Left lung (tissue), 10 donors: ENCODE measurements around the gene DDX52. TPM values are rescaled to one million over a fixed set of nuclear protein-coding genes. Genes with fewer than 3 reads are reported as not detected.
"Not testable (repeated sequence)": the region's sequence is repeated elsewhere in the genome, so short reads cannot be mapped to it uniquely, and the experiment has no call there.

Experiments used
- ATAC-seq: fragments of 200-7000 bp; cut with Tn5 transposase; one replicate; pipeline ENCODE4 v1.9.1; 2020; ENCODE audit warnings: moderate library complexity
- DNase-seq, 4 donors: peaks; one replicate each; pipeline ENCODE4 v3.0.0-alpha.2; 2013 to 2020
- H3K27ac ChIP-seq, 2 donors: fragments of 200-600 bp; sonication (generic) in 1 of 2; one replicate each; pipeline versions ENCODE4 v1.5.0 to v1.8.0; 2020 to 2021
- H3K27me3 ChIP-seq, 2 donors: fragments of 200-600 bp; sonication (generic) in 1 of 2; one replicate each; pipeline versions ENCODE4 v1.5.0 to v1.8.0; 2020 to 2021
- H3K36me3 ChIP-seq, 2 donors: fragments of 200-600 bp; sonication (generic) in 1 of 2; one replicate each; pipeline versions ENCODE4 v1.5.0 to v1.8.0; 2020 to 2021
- H3K4me1 ChIP-seq, 2 donors: fragments of 200-600 bp; one replicate each; pipeline ENCODE4 v1.8.0; 2021
- H3K4me3 ChIP-seq, 2 donors: fragments of 200-600 bp; sonication (generic) in 1 of 2; one replicate each; pipeline versions ENCODE4 v1.5.0 to v1.8.0; 2020 to 2021; ENCODE audit warnings: mild to moderate bottlenecking in 1 of 2
- H3K9me3 ChIP-seq, 2 donors: fragments of 200-600 bp; sonication (generic) in 1 of 2; one replicate each; pipeline versions ENCODE4 v1.5.0 to v1.8.0; 2020 to 2021
- CTCF ChIP-seq, 2 donors: fragments of 200-600 bp; sonication (generic) in 1 of 2; IDR thresholded peaks; one replicate each; pipeline versions ENCODE4 v1.5.0 to v1.8.0; 2021; ENCODE audit warnings: antibody characterized with exemption in 2 of 2
- intact Hi-C, 2 donors: fragments of 100-400 bp; cut with DNase I; formaldehyde crosslinking; loops; one replicate each; pipeline versions ENCODE4 v1.11.2 to v1.14.2; 2022
- polyA plus RNA-seq, 6 donors: library from polyadenylated mRNA; unstranded; fragments of 120-200 nt; gene quantifications; one replicate each; pipeline ENCODE4 v1.2.1, GENCODE V29; 2013; ENCODE audit not compliant: insufficient read length in 6 of 6
- total RNA-seq, 2 donors: library from RNA; stranded (reverse); fragmentation: NEBNext Ultra II Directional; extraction: Animal tissue kit (Norgen Biotek cat#: 25700); gene quantifications; one replicate each; pipeline ENCODE4 v1.2.1, GENCODE V29; 2021
- donor health status: DM: no; HTN: yes; CAD: no.
- donor health status: DM: no; HTN: no; CAD: no.

Gene DDX52
- total and polyA plus RNA-seq, 8 donors, result 23.7 to 41.6 (median 36.6) TPM

DNA sequence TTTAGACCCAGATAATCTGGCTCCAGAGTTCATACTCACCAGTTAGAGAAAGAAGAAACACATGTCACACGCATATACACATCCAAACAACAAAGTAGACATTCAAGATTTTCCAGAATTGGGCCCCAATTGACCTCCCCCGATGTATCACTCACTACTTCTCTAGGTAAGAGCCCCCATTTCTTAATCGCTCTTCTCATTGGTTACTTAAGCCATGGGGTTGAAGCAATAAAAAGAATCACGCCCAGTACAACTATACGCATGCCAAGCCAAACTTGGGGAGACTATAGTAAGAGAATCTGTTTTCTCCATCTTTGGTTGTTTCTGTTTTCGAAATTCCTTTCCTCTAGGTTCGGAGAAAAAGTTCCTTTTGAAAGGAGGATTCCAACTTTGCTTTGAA, 565 bp downstream of the DDX52 start:
- TF ChIP-seq CTCF (IDR thresholded peaks at IDR 0.05), result no peak
- no peaks in the 10 kb centered on the region for H3K9me3 ChIP-seq
- peaks cover 10 to 43% of the 10 kb centered on the region in 2 donors for H3K4me1 ChIP-seq
- DNase-seq (peak in 1 of 4 donors; percentile 22), ATAC-seq (peak; percentile 47)
- intact Hi-C loops, result no loop called here
- peak overlapping the region; percentile 78 to 86 for H3K27ac ChIP-seq
- peaks cover 0 to 29% of the 10 kb centered on the region in 2 donors for H3K27me3 ChIP-seq
- H3K36me3 ChIP-seq, result peaks cover 0 to 35% of the 10 kb centered on the region in 2 donors
- peak overlapping the region; percentile 61 to 89 for H3K4me3 ChIP-seq

DNA sequence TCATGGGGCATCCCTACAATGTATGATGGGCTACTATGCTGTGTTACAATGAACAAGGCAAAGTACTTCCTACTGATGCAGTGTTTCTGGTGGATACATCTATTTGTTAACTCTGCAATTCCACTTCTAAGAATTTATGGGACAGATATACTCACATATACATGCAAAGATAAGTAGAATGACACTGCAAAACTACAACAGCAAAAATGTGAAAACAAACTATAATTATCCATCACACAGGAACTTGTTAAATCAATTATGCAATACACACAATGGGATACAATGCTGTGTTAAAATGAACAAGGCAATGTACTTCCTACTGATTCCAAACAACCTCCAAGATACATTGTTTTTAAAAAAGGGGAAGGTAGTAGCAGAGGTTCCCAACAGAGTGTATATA, 3.2 kb downstream of the DDX52 start:
- TF ChIP-seq CTCF (IDR thresholded peaks at IDR 0.05), result no peak
- no peak for DNase-seq
- Histone ChIP-seq H3K36me3 (peaks cover 0 to 59% of the 10 kb centered on the region in 2 donors), H3K27me3 (peaks cover 0 to 9% of the 10 kb centered on the region in 2 donors), H3K4me3 (no peak overlapping the region), H3K9me3 (no peaks in the 10 kb centered on the region), H3K4me1 (peaks cover 10 to 43% of the 10 kb centered on the region in 2 donors), H3K27ac (no peak overlapping the region)
- no peak for ATAC-seq
- intact Hi-C loops, result no loop called here

GRCh38 chr17:37637956-37638355, 5.3 kb downstream of the DDX52 start:
- DNase-seq, result no peak
- peaks cover 10 to 38% of the 10 kb centered on the region in 2 donors for H3K4me1 ChIP-seq
- H3K4me3 ChIP-seq, result no peak overlapping the region
- no peak for ATAC-seq
- H3K27me3 ChIP-seq, result no peaks in the 10 kb centered on the region
- intact Hi-C loops, result no loop called here
- TF ChIP-seq CTCF (IDR thresholded peaks at IDR 0.05), result no peak
- no peaks in the 10 kb centered on the region for H3K9me3 ChIP-seq
- H3K27ac ChIP-seq, result no peak overlapping the region
- peaks cover 0 to 67% of the 10 kb centered on the region in 2 donors for H3K36me3 ChIP-seq

GRCh38 chr17:37616430-37616829, 26.8 kb downstream of the DDX52 start:
- DNase-seq, ATAC-seq, H3K27ac ChIP-seq, intact Hi-C loops, H3K27me3 ChIP-seq, H3K4me3 ChIP-seq, H3K4me1 ChIP-seq, H3K9me3 ChIP-seq: not testable (repeated sequence)
- peaks cover 0 to 87% of the 10 kb centered on the region in 2 donors for H3K36me3 ChIP-seq

DNA sequence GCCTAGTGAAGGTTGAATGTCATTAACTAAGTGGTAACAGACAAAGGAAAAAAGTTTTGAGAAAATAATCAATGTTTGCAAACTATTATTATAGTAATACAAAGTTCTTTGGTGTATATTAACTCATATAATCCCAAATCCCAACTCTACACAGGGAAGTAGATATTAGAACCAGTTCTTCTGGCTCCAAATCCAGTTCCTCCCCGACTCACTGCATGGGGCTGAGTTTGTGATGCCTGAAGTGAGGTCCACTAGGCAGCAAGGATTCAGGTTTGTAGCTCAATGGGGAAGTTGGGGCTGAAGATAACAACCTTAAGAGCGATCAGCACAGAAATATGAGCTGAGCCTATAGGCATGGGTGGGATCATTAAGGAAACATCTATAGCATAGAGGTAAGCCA, 28.4 kb downstream of the DDX52 start:
- Histone ChIP-seq H3K9me3 (no peaks in the 10 kb centered on the region), H3K27me3 (no peaks in the 10 kb centered on the region), H3K4me1 (peaks cover 0 to 4% of the 10 kb centered on the region in 2 donors), H3K4me3 (no peak overlapping the region), H3K27ac (no peak overlapping the region), H3K36me3 (peaks cover 0 to 71% of the 10 kb centered on the region in 2 donors)
- TF ChIP-seq CTCF (IDR thresholded peaks at IDR 0.05), result no peak
- DNase-seq (no peak), ATAC-seq (no peak)
- intact Hi-C loops, result no loop called here

DNA sequence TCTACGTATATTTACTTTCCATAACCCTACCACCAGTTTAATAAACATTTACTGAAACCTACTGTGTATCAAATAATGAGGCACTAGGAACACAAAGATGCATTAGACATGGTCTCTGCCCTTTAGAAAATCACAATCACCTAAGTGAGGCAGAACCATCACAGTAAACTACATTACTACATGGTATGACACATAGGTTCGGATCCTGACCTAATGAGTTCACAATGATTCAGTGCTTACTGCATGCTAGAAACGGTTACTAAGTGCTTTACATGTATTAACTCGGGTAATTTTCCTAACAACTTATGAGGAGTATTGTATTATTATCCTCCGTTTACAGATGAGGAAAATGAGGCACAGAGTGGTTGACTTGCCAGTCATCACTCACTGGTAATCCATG, 28.9 kb downstream of the DDX52 start:
- Histone ChIP-seq H3K4me1 (peaks cover 0 to 8% of the 10 kb centered on the region in 2 donors), H3K27me3 (no peaks in the 10 kb centered on the region), H3K4me3 (no peak overlapping the region), H3K36me3 (peaks cover 0 to 67% of the 10 kb centered on the region in 2 donors), H3K27ac (no peak overlapping the region), H3K9me3 (no peaks in the 10 kb centered on the region)
- DNase-seq (no peak), ATAC-seq (no peak)
- no peak for TF ChIP-seq CTCF (IDR thresholded peaks at IDR 0.05)
- intact Hi-C loops, result no loop called here
